GM19193 (cell line): ENCODE results near the gene NDUFA8.
A peak's percentile ranks its signal among the peaks of the same experiment; 100 is the strongest.

Experiments
- POLR2A ChIP-seq: IDR thresholded peaks from 4 replicates; pipeline ENCODE4 v1.6.1; 2011; ENCODE audit not compliant: insufficient read depth, insufficient read length; ENCODE audit errors: extremely low read depth

NDUFA8 gene

DNA sequence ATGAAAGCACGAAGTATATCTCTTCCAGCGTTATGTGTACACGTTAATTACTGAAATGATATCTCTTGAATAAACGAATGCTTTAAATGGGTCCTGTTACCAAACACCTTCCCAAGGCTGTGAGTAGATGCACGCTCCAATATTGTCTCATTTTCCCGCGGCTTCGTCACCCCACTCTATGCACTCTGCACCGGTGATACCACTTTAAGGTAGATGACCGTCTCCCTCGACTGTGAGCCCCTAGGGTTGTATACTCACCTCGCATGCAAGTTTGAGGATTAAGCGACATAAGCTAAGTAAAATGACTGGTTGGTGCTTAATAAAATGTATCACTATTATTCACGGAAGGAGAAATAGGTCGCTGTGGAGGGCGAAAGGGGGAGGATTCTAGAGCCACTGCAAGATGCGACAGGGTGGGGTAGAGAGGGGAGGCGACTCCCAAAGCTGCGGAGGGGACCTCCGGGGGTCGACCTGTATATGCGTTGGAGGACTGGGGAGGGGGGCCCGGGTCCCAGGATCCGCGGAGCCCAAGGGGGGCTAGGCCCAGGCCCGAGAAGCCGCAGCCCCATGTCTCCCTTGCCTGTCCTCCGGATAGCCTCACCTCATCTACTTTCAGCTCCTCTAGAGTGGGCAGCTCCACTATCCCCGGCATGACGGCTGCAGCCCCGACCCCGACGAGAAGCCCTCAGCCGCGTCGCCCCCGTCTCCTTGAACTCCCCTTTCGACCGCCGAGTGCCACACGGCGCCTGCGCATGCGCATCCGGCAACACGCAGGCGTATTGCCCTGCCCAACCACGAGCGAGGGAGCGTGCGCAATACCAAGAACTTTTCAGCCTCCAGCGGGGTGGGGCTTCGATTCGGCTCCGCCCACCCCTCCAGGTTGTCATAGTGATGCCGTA, at the start of gene NDUFA8, which contains the start of gene MORN5:
Gene NDUFA8, minus strand, starts transcription at position 754 of the 899 bp plus-strand sequence. Its CDS starts 102 bp downstream, at position 652.
Gene MORN5, plus strand, starts transcription at position 883 of the 899 bp plus-strand sequence. CDS start 65 bp downstream, outside the sequence.
- peak; percentile 79 for TF ChIP-seq POLR2A

DNA sequence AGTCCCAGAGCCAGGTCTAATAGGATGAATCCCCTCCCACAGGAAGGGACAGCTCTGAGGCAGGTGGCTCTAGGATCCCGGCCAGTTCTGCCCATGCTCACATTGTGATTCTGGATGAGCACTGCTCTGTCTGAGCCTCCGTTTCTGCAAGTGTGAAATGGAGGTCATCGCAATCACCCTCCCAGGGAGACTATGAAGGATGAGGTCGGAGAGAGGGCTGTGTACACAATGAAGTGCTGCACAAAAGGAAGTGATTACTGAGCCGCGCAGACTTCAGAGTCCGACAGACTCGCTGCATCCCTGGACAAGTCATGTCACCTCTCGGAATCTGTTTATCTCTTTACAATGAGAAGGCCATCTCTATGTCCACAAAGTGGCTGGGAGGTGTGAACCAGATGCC, 47.5 kb upstream of the NDUFA8 start:
- no peak for TF ChIP-seq POLR2A

DNA sequence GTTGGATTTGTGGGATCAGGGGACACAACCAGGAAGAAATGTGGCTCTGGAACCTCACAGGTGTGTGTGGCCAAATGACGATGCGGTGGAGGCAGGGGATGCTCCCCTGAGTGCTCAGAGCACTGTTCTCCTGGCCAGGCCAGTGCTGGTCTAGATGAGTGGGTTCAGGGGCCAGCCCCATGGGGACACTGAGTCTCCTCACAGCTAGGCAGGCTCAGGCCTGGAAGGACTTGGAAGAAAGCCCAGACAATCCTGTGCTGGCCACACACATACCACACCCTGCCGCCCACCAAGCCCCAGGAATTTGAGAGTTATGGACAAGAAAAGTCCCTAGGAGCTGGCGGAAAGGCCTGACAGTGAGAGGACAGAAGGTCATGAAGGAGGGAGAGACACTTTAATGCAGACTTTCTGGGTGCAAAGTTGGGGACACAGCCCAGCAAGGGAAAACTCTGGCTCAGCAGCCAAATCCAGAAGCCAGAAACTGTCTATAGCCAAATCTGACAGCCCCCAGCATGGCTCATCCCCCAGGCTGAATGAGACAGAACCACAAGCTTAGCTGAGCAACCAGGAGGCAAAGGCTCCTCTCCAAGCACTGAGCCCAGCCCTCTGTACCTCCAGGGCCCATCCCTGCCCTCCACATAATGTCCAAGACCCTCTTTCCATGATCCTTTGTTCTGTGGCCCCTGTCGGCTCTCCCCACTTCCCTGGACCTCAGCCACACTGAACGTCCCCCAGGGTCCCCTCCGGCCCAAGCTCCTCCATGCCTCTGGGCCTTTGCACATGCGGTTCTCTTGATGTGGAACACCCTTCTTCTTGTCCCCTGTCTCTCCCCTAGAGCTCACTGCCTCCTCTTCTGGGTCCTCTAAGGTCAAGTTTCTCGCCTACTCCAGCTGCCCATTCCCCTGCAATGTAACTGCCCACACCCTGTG, 46.8 kb upstream of the NDUFA8 start:
- no peak for TF ChIP-seq POLR2A

DNA sequence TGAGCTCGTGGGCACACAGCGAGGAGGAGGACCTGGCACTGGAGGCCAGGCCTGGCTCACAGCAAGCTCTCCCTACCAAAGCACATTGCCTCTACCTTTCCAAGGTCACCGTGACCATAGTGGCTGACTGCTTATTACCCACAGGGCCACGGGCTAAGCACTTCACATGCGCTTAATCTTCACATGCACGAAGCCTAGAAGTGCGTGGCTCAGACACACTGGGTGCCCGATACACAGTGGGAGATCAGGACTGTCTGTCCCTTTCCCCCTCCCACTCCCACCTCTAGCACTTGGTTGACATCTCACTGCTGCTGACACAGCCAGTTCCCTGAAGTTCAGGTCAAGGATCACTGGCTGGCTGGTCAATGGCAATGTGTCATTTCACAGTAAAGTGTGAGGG, 45.6 kb upstream of the NDUFA8 start:
- TF ChIP-seq POLR2A = no peak

DNA sequence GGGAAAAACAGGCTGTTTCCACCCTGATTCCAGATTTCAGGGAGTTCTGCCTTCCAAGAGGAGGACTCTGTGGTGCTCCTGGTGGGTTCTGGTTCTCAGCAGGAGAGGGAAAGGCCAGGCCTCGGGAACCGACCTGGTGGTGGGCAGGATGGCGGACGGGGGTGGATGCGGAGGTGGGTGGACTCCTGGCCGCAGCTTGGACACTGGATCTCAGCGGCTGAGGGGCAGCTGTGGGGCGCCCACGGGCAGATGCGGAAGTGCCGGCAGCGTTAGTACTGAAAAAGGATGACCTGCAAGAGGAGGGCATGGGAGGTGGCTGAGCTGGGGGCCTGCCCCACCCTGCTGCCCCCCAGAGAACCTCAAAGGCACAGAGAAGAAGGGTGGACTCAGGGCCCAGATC, 44.9 kb upstream of the NDUFA8 start:
- no peak for TF ChIP-seq POLR2A

DNA sequence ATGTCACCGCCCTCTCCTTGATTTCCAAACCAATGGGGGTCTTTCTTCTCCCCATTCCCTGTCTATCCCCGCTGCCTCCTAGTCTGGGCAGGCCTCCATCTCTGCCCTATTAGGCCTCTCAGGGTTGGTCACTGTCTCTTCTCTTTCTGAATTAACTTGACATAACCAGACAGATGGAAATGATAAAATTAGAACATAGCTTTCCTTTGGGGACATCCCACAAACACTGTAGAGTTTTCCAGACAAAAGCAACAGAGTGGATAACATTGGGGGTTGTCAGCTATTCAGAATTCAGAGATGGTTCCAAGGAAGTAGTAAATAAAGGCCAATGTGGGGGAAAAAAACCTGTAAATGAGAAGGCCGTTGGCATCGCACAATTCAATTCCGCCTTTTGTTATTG, 44.5 kb upstream of the NDUFA8 start:
- no peak for TF ChIP-seq POLR2A

DNA sequence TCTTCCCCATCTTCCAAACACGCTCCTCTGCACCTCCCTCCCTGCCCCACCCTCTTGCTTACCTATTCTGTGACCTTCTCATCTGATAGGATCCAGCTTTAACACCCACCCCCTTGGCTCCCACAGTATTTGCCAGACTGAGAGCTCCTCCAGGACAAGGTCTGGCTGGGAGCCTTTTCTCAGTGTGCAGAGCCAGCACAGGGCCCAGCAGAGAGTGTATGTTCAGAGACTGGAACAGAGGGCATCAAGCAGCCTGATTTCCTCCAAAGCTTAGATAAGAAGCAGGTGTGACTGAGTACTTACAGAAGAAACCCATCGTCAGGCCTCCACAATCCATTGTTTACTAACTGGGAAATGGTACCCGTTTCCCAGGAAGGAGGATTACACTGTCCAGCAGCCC, 42.5 kb upstream of the NDUFA8 start:
- no peak for TF ChIP-seq POLR2A

DNA sequence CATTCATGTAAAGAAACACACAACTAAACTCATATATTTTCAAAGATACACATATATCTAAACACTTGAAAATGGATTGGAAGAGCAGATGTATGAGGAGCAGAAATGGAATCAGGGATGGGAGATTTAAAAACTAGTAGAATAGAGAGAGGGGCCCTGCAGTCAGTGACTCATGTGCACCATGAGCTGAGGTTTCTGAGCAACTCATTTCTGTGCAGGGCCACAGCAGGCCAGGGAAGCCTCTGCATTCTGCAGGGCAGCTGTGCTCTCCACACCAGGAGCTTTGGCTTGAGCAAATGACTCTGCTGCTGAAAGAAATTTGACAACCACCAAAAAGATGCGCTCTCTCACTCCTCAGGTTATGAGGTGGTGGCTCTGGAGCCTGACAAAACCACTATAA, 42.1 kb upstream of the NDUFA8 start:
- no peak for TF ChIP-seq POLR2A

DNA sequence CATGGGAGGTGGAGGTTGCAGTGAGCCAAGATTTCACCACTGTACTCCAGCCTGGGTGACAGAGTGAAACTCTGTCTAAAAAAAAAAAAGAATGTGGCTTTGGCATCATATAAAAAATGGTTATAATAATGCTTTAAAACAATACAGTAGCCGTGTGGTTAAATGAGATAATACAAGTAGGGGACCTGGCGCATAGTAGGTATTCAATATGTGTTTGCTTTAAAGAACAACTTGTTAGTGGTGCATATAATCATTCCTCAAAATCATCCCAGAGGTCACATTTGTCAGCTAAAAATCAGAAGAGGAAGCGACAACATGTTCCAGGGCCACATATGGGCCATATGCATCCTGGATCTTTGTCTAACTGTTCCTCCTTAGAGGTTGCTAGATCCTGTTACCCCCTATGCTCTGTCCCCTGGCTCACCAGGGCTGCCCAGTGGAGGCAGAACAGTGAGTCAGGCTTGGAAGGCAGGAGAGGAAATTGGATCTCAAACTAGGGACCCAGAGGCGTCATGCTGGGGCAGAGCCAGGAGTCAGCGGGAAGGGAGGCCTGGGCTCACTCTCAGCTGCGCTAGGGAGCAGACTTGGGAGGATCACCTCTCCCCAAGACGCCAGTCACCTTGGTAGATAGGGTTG, 41.5 kb upstream of the NDUFA8 start:
- TF ChIP-seq POLR2A = no peak

DNA sequence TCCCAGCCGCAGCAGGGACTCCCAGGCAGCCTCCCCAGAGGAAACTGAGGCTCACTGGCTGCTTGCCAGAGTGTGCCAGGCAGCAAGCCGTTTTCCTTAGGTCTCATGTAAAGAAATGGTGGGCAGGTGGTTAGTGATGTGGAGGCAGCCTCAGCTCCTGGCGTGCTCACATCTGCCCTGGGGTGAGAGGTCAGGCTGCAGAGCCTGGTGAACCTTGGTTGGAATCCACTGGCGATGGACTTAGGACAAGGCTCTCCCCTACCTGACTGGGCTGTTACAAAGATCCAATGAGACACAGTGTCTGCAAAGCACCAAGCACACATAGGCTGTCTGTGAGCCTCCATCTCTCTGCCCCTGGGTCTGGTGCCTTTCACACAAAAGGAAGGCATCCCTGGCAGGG, 38.3 kb upstream of the NDUFA8 start:
- TF ChIP-seq POLR2A = no peak

DNA sequence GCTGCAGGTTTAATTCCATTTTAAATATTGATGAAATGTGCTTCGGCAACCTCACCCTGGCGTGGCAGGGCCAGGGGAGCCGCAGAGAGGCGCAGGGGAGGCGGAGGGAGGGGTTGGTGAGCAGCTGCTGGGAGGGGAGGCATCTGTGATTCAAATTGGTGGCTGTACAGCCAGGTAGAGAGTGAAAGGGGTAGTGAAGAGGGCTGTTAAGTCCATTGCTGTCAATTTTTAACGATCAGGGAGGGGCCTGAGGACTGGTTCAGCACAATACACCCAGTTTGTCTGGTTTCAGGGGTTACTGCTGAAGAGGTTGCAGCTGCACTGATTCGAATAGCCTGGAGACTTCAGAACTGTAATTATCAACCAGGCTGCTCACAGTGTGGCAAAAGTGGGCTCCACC, 37.8 kb upstream of the NDUFA8 start:
- no peak for TF ChIP-seq POLR2A

DNA sequence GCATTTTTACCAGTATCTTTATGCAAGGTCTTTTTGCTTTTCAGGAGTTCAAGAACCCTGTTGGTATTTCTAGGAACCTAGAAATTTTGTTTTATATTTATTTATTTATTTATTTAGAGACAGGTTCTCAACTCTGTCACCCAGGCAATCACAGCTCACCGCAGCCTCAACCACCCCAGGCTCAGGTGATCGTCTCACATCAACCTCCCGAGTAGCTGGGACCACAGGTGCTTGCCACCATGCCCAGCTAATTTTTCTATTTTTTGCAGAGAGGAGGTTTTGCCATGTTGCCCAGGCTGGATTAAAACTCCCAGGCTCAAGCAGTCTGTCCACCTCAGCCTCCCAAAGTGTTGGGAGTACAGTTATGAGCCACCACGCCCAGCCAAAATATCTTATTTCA, 36.3 kb upstream of the NDUFA8 start:
- no peak for TF ChIP-seq POLR2A

DNA sequence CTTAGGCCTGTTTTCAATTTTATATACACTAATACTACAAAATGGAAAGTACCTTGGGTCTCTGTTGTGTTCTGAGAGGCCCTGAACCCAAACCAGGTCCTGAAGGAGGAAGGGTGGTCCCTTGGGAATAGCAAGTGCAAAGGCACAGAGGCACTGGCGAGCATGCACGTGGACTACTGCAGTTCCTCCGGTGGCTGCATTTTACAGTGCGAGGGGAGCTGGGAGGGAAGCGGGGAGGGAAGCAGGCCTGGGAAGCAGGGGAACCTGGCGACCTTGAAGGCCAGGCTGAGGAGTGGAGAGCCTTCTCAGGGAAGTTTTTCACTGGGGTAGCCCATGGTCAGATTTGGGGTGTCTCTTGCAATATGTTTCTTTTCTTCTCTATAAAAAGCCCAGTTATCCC, 34.1 kb upstream of the NDUFA8 start:
- TF ChIP-seq POLR2A = no peak

DNA sequence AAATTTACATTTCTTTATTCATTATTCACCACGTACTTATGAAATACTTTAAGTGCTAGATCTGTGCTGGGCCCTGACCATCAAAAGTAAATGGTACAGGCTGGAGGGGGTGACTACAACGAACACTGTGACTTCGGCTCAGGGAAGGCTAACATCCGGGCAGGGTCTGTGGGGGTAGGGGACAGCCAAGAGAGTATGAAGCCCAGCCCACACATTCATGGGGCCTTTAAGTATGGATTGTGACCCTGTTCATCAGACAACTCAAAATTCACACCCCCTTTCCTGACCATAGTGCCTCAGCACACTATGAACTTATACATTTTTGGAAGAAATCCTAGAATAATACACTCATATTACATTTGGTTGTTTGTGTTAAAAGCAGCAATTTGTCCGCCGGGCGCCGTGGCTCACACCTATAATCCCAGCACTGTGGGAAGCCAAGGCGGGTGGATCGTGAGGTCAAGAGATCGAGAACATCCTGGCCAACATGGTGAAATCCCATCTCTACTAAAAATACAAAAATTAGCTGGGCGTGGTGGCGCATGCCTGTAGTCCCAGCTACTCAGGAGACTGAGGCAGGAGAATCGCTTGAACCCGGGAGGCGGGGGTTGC, 33.4 kb upstream of the NDUFA8 start:
- TF ChIP-seq POLR2A = no peak

DNA sequence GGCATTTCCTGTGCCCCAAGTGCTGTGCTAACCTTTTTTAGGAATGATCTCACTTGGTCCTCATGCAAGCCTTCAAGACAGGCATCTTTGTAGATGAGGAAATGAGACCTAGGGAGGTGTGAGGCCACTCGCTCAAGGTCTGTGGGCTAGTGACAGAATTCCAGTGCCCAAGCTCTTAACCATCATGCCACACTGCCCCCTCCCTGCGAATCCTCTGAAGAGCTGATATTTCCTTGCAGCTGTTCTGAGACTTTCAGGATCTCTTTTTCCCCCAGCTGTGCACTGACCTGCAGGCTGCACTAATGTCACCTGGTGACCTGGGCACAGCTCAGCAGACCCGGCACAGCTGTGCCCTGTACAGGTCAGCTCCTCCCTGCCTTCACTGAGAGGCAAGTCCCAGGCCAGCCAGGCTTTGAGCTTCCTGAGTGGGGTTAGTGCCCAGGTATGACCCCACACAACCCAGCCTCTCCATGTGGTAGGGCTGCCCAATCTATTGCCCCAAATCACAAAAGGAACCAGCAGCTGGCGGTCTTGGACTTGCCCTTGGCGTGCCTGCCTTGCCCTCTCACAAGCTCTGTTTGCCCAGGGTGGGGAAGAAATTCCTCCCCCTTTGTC, 32.8 kb upstream of the NDUFA8 start:
- no peak for TF ChIP-seq POLR2A

DNA sequence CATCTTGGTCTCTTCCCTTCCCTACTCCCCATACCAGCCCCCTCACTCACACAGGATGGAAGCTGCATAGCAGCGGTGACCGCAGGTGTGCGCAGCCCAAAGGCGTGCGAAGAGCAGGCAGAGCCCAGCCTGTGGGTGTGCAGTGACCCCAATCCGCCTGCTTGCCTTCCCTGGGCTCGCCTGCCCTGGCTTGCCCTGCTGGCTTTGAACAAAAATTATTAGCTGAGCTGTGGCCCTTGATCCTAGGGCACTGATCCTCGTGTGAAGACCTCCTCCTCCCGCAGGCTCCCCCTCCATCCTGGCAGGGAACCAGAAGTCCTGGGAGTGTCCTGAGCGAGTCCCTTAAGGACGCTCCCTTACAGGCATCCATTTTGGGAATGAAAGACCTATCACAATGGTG, 32.0 kb upstream of the NDUFA8 start:
- TF ChIP-seq POLR2A = no peak
